Measurements from ENCODE around the gene C16orf54. TPM values are rescaled to one million over a fixed set of nuclear protein-coding genes. Genes with fewer than 3 reads are reported as not detected.
A peak's percentile ranks its signal among the peaks of the same experiment; 100 is the strongest.

C16orf54 gene
- total and polyA plus RNA-seq, 9 of the 15 experiments (the other 6 are each of a cell fraction or from before 2014, with no cell fraction given) = 0.09 TPM; not detected in 8

DNA sequence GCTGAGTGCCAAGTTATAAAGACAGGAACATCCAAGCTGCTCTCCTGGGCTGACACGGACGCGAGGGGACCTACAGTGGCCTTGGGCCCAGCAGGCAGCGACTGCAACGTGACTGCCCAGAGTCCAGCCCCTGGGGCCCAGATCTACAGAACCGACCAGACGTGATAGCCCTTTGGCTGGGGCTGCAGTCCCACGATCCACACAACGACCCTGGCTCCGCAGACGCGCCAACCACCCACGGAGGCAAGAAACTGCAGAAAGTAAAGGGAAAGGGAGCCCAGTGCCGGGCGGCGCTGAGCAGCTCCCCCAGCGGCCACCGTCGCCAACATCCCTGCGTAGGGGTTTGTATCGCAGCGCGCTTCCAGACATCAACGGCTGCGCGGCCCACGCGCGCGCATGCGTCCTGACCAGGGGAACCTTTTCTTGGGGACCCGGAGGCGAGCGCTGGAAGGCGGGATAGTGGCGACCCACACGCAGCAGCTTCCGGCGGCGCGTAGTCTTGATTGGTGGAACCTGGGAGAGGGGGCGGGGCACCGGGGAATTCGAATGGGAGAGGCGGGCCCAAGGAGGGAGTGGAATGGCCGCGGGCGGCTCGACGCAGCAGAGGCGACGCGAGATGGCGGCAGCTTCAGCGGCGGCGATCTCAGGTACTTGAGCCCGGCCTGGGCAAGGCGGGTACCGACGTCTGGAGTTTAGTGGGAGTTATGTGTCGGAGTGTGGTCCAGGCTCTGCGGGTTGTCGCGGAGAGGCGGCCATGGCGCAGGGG lies 44.6 kb upstream of the C16orf54 start, which contains the start of gene KIF22 (continued):
- TF ChIP-seq MYBL2 (IDR thresholded peaks at IDR 0.05; ENCODE audit: low read depth) = peak; percentile 97
- peak; percentile 51; the same call in 1 of the 2 replicates for TF ChIP-seq MYBL2 (CRISPR knock-in tag; IDR thresholded peaks at IDR 0.05; ENCODE audit: borderline replicate concordance)
- TF ChIP-seq TBP (optimal IDR thresholded peaks at IDR 0.05; ENCODE audit: low read depth, low read length) = peak; percentile 81
- TF ChIP-seq EGR1 (conservative IDR thresholded peaks at IDR 0.05) = peak; percentile 93
- peak; percentile 83 for TF ChIP-seq TOE1 (IDR thresholded peaks at IDR 0.05; ENCODE audit: borderline replicate concordance)
- peak; percentile 55; the same call in 1 of the 2 replicates for TF ChIP-seq TOE1 (CRISPR knock-in tag; IDR thresholded peaks at IDR 0.05; ENCODE audit: borderline replicate concordance, low read depth)
- TF ChIP-seq ZBTB7A (IDR thresholded peaks at IDR 0.05; ENCODE audit: borderline replicate concordance, control insufficient read depth, low read depth, low read length) = 0 out of 2 replicates have a peak, but pooled peaks have one; percentile 28
- peak; percentile 95; the same call in 1 of the 2 replicates for TF ChIP-seq NR1H2 (CRISPR knock-in tag; IDR thresholded peaks at IDR 0.05)
- TF ChIP-seq, protein P1, sequence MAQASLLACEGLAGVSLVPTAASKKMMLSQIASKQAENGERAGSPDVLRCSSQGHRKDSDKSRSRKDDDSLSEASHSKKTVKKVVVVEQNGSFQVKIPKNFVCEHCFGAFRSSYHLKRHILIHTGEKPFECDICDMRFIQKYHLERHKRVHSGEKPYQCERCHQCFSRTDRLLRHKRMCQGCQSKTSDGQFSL (CRISPR knock-in tag; IDR thresholded peaks at IDR 0.05) = no peak
- TF ChIP-seq, protein P1 (tag; IDR thresholded peaks at IDR 0.05) = no peak
- no peak for TF ChIP-seq BCL6 (CRISPR knock-in tag; IDR thresholded peaks at IDR 0.05)
- no peak for TF ChIP-seq MAFF (IDR thresholded peaks at IDR 0.05; ENCODE audit: low read length)
- TF ChIP-seq ZNF785 (CRISPR knock-in tag; IDR thresholded peaks at IDR 0.05) = no peak
- no peak for TF ChIP-seq NUFIP1 (IDR thresholded peaks at IDR 0.05; ENCODE audit: partially characterized antibody)
- peak; percentile 59; the same call in 1 of the 2 replicates for TF ChIP-seq SMARCA4 (IDR thresholded peaks at IDR 0.05)
- TF ChIP-seq, protein P2, sequence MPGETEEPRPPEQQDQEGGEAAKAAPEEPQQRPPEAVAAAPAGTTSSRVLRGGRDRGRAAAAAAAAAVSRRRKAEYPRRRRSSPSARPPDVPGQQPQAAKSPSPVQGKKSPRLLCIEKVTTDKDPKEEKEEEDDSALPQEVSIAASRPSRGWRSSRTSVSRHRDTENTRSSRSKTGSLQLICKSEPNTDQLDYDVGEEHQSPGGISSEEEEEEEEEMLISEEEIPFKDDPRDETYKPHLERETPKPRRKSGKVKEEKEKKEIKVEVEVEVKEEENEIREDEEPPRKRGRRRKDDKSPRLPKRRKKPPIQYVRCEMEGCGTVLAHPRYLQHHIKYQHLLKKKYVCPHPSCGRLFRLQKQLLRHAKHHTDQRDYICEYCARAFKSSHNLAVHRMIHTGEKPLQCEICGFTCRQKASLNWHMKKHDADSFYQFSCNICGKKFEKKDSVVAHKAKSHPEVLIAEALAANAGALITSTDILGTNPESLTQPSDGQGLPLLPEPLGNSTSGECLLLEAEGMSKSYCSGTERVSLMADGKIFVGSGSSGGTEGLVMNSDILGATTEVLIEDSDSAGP (CRISPR knock-in tag; IDR thresholded peaks at IDR 0.05) = peak; percentile 58; the same call in 1 of the 2 replicates
- no peak for TF ChIP-seq TAF15 (IDR thresholded peaks at IDR 0.05; ENCODE audit: low read depth, low read length)
- TF ChIP-seq ZBTB17 (CRISPR knock-in tag; IDR thresholded peaks at IDR 0.05) = peak; percentile 46; the same call in 1 of the 2 replicates
- TF ChIP-seq SNRNP70 (optimal IDR thresholded peaks at IDR 0.05; ENCODE audit: low read depth, low read length) = no peak
- TF ChIP-seq, protein P3, sequence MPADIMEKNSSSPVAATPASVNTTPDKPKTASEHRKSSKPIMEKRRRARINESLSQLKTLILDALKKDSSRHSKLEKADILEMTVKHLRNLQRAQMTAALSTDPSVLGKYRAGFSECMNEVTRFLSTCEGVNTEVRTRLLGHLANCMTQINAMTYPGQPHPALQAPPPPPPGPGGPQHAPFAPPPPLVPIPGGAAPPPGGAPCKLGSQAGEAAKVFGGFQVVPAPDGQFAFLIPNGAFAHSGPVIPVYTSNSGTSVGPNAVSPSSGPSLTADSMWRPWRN (IDR thresholded peaks at IDR 0.05; ENCODE audit: low read depth) = peak; percentile 48; the same call in 1 of the 2 replicates
- TF ChIP-seq, protein P4, sequence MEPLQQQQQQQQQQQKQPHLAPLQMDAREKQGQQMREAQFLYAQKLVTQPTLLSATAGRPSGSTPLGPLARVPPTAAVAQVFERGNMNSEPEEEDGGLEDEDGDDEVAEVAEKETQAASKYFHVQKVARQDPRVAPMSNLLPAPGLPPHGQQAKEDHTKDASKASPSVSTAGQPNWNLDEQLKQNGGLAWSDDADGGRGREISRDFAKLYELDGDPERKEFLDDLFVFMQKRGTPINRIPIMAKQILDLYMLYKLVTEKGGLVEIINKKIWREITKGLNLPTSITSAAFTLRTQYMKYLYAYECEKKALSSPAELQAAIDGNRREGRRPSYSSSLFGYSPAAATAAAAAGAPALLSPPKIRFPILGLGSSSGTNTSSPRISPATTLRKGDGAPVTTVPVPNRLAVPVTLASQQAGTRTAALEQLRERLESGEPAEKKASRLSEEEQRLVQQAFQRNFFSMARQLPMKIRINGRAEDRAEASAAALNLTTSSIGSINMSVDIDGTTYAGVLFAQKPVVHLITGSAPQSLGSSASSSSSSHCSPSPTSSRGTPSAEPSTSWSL (CRISPR knock-in tag; IDR thresholded peaks at IDR 0.05; ENCODE audit: borderline replicate concordance) = no peak
- TF ChIP-seq, protein P5, sequence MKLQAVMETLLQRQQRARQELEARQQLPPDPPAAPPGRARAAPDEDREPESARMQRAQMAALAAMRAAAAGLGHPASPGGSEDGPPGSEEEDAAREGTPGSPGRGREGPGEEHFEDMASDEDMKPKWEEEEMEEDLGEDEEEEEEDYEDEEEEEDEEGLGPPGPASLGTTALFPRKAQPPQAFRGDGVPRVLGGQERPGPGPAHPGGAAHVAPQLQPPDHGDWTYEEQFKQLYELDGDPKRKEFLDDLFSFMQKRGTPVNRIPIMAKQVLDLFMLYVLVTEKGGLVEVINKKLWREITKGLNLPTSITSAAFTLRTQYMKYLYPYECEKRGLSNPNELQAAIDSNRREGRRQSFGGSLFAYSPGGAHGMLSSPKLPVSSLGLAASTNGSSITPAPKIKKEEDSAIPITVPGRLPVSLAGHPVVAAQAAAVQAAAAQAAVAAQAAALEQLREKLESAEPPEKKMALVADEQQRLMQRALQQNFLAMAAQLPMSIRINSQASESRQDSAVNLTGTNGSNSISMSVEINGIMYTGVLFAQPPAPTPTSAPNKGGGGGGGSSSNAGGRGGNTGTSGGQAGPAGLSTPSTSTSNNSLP (IDR thresholded peaks at IDR 0.05; ENCODE audit: borderline replicate concordance, low read depth, low read length) = peak; percentile 34; the same call in 1 of the 2 replicates
